Memory B cell (primary cell): Measurements from ENCODE around the gene INPP5J.
"Not testable (repeated sequence)": the region's sequence is repeated elsewhere in the genome, so short reads cannot be mapped to it uniquely, and the experiment has no call there.

Experiments used
- ATAC-seq: fragments of 150-1000 bp; cut with Tn5 transposase; 2 replicates; pipeline ENCODE4 v1.10.0; 2021; ENCODE audit warnings: low read depth, mild to moderate bottlenecking, moderate library complexity
- DNase-seq, 2 donors: peaks; one replicate each; pipeline ENCODE4 v3.0.0; 2022; ENCODE audit warnings: low spot score in 2 of 2
- H3K27ac Mint-ChIP-seq: one replicate; pipeline ENCODE4 v1.8.0; 2022; ENCODE audit warnings: mild to moderate bottlenecking, moderate library complexity, mixed read lengths
- H3K27me3 Mint-ChIP-seq: one replicate; pipeline ENCODE4 v1.8.0; 2022; ENCODE audit warnings: mixed read lengths
- H3K36me3 Mint-ChIP-seq: one replicate; pipeline ENCODE4 v1.8.0; 2022; ENCODE audit warnings: mild to moderate bottlenecking, mixed read lengths
- H3K4me1 Mint-ChIP-seq: one replicate; pipeline ENCODE4 v1.8.0; 2022; ENCODE audit warnings: mixed read lengths
- H3K4me3 Mint-ChIP-seq: one replicate; pipeline ENCODE4 v1.8.0; 2022; ENCODE audit warnings: mild to moderate bottlenecking, moderate library complexity, mixed read lengths
- H3K9me3 Mint-ChIP-seq: one replicate; pipeline ENCODE4 v1.8.0; 2022; ENCODE audit warnings: mixed read lengths

Gene INPP5J

DNA sequence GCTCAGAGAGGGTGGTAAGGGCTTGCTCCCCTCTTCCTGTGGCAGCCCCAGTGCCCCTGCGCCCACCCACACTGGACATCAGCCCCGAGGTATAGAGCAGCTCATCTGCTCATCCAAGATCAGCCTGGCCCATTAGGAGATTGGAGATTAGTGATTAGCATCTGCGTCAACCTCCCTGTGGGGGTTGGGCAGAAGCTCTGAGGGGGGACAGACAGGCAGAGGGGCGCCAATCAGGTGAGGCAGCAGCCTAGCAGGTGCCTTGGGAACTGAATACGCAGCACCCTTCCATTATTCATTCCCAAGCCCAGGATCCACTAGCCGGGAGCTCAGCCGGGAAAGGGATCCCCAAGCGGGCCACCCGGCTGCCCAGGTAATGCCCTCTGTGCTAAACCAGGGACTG lies 30.6 kb upstream of the INPP5J start:
- no peak for ATAC-seq
- no peaks in the 10 kb centered on the region for H3K9me3 Mint-ChIP-seq
- peaks cover 22% of the 10 kb centered on the region for H3K4me1 Mint-ChIP-seq
- DNase-seq = no peak
- H3K36me3 Mint-ChIP-seq = peaks cover 11% of the 10 kb centered on the region
- no peaks in the 10 kb centered on the region for H3K27me3 Mint-ChIP-seq
- H3K4me3 Mint-ChIP-seq = no peak overlapping the region
- H3K27ac Mint-ChIP-seq = no peak overlapping the region

DNA sequence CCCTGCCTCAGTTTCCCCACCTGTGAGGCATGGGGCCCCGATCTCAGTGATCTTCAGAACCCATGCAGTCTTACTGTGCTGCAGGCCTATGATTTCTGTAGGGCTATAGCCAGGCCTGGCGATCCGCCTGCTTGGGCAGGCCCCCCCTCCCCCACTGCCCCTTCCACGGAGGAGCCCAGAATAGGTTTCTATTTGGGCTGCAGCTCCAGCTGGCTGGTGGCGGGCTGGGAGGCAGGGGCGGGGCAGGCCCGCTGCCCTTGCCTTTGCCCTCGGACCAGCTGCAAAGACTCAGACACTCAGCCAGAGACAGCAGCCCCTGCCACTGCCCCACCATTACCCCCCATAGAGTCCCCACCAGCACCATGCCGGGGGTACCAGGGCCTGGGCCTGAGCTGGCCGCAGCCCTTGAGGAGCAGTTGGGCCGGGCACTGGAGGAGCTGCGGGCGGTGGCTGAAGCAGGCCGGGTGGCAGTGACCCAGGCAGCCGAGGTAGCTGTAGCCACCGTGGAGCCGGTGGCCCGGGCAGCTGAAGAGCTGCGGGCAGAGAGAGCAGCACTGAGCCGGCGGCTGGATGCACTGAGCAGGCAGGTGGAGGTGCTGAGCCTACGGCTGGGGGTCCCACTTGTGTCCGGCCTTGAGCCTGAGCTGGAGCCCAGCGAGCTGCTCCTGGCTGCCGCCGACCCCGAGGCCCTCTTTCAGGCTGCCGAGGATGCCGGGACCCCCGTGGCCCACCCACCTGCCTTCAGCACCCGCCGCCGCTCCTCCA lies 29.5 kb upstream of the INPP5J start:
- H3K36me3 Mint-ChIP-seq = peaks cover 11% of the 10 kb centered on the region
- H3K9me3 Mint-ChIP-seq = no peaks in the 10 kb centered on the region
- H3K4me3 Mint-ChIP-seq = no peak overlapping the region
- no peaks in the 10 kb centered on the region for H3K27me3 Mint-ChIP-seq
- no peak for DNase-seq
- H3K4me1 Mint-ChIP-seq = peaks cover 22% of the 10 kb centered on the region
- no peak overlapping the region for H3K27ac Mint-ChIP-seq
- no peak for ATAC-seq

DNA sequence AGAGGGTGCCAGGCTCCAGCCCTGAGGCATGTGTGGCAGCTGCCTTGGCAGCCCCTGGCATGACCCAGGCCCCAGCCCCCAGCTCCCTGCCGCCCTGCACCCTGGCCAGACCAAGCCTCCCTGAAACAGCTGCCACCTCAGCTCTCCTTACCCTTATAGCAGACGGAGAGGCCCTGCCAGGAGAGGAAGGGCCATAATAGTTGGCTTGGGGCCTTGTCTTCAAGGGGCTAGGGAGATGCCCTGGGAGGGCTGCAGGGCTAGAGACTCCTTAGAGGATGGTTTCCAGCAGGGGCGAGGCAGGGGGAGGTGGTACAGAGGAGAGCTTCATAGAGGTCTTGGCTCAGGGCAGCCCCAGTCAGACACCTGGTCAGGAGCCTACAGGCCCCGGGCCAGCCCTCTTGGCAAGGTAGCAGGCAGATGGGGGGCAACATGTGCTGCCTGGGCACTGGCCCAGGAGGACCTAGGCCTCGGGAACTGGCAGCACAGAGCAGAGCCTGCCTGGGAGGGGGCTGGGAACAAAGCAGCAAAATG lies 28.7 kb upstream of the INPP5J start:
- no peak overlapping the region for H3K4me3 Mint-ChIP-seq
- H3K36me3 Mint-ChIP-seq = peaks cover 14% of the 10 kb centered on the region
- H3K9me3 Mint-ChIP-seq = no peaks in the 10 kb centered on the region
- DNase-seq (no peak), ATAC-seq (no peak)
- H3K27me3 Mint-ChIP-seq = no peaks in the 10 kb centered on the region
- H3K27ac Mint-ChIP-seq = no peak overlapping the region
- H3K4me1 Mint-ChIP-seq = peaks cover 15% of the 10 kb centered on the region

DNA sequence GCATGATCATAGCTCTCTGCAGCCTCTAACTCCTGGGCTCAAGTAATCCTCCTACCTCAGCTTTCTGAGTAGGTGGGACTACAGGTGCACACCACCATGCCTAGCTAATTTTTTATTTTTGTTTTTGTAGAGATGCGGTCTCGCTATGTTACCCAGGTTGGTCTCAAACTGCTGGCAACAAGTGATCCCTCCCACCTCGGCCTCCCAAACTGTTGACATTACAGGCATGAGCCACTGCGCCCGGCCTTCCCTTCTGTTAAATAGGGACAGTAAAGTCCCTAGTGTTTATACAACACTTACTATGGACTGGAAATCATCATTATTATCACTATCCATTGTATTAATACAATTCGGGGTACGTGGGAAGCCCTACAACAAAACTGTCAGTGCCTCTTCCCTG lies 28.0 kb upstream of the INPP5J start:
- Mint-ChIP-seq H3K9me3 (no peaks in the 10 kb centered on the region), H3K36me3 (peaks cover 14% of the 10 kb centered on the region), H3K27ac (no peak overlapping the region), H3K4me3 (no peak overlapping the region), H3K27me3 (no peaks in the 10 kb centered on the region), H3K4me1 (peaks cover 9% of the 10 kb centered on the region)
- no peak for ATAC-seq
- no peak for DNase-seq

DNA sequence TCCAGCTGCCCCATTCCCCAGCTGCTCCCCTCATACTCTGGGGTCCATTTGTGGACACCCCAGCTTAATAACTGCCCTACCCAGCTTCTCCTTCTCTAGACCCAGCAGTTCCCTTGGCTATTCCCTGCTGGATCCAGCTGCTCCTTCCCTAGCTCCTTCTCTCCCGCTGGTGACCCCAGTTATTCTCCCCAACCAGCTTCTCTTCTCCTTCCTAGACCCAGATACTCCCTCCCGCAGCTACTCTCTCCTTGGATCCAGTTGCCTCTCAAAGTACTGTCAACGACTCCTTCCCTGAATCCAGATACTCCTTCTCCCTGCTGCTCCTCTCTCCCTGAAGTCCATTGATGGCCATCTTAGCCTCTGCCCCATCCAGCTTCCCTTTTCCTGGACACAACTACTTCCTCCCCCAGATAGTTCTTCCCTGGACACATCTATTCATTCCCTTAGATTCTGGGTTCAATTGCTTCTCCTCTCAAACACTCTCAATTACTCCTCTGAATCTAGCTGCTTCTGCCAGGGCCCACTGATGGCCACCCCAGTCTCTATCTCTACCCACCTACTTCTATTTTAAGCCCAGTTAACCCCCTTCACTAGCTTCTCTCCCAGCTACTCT lies 27.0 kb upstream of the INPP5J start:
- DNase-seq = no peak
- H3K27me3 Mint-ChIP-seq = no peaks in the 10 kb centered on the region
- H3K4me1 Mint-ChIP-seq = peaks cover 2% of the 10 kb centered on the region
- peaks cover 16% of the 10 kb centered on the region for H3K36me3 Mint-ChIP-seq
- H3K27ac Mint-ChIP-seq = no peak overlapping the region
- H3K4me3 Mint-ChIP-seq = no peak overlapping the region
- H3K9me3 Mint-ChIP-seq = no peaks in the 10 kb centered on the region
- ATAC-seq = no peak

DNA sequence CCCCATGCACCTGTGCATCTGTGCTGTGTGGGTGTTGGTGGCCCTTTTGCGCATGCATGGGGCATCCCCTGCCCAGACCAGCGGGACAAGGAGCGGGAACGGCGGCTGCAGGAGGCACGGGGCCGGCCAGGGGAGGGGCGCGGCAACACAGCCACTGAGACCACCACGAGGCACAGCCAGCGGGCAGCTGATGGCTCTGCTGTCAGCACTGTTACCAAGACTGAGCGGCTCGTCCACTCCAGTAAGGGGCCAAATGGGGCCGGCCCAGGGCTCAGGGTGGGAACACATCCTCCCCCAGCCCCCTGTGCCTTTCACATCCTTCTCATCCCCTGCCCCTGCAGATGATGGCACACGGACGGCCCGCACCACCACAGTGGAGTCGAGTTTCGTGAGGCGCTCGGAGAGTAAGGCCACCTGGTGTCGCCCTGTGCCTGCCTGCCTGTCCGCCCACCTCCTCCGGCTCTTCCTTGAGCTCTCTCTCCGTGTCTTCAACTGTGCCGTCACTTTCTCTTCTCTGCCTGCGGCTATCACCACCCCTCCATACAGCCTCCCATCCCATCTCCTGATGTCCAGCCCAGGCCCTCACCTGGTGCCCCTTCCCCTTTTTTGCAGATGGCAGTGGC lies 26.0 kb upstream of the INPP5J start:
- no peaks in the 10 kb centered on the region for H3K9me3 Mint-ChIP-seq
- peaks cover 16% of the 10 kb centered on the region for H3K36me3 Mint-ChIP-seq
- no peak overlapping the region for H3K4me3 Mint-ChIP-seq
- ATAC-seq (no peak), DNase-seq (no peak)
- H3K4me1 Mint-ChIP-seq = no peaks in the 10 kb centered on the region
- H3K27ac Mint-ChIP-seq = no peak overlapping the region
- H3K27me3 Mint-ChIP-seq = no peaks in the 10 kb centered on the region

DNA sequence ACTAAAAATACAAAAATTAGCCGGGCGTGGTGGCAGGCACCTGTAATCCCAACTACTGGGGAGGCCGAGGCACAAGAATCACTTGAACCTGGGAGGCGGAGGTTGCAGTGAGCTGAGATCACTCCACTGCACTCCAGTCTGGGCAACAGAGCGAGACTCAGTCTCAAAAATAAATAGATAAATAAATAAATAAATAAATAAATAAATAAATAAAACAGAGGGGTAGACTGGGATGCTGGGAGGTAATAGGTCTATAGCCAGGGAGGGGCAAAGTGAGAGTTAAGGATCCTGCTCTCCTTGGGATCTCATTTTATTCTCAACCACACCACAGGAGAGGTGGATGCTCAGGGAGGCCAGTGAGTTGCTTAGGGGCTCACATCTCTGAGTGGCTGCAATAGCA lies 25.2 kb upstream of the INPP5J start:
- H3K4me3 Mint-ChIP-seq, H3K27me3 Mint-ChIP-seq, H3K9me3 Mint-ChIP-seq, ATAC-seq, DNase-seq, H3K27ac Mint-ChIP-seq, H3K4me1 Mint-ChIP-seq: not testable (repeated sequence)
- peaks cover 16% of the 10 kb centered on the region for H3K36me3 Mint-ChIP-seq

DNA sequence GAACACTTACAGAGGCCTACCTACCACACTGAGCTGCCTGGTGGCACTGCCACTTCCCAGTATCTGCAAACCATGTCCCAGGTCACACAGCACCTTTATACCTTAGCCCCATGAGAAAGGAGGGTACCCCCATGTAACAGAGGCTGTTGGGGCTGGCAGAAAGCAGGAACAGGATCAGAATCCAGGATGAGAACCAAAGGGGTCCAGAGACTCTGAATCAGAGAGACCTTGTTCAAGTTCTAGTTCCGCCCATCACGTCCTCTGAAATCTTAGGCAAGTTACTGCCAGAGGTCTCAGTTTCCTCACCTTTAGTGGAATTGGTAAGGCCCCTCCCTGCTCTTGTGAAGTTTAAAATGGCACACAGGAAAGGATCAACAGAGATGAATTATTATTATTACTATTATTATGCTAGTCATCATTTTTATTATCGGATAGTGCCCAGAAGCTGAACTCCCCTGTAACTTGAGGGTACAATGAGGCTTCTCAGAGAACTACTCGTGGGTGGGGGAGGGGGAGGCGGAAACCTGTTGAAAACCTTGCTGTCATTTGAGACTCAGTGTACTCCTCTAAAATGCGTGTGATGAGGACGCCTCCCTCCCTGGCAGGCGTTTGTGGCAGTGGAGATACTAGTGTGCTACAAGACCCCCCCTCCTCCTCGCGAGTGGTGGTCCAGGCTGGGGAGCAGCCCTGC lies 24.7 kb upstream of the INPP5J start:
- Mint-ChIP-seq H3K27me3 (no peaks in the 10 kb centered on the region), H3K9me3 (no peaks in the 10 kb centered on the region), H3K36me3 (peaks cover 16% of the 10 kb centered on the region), H3K4me1 (no peaks in the 10 kb centered on the region), H3K4me3 (no peak overlapping the region), H3K27ac (no peak overlapping the region)
- no peak for DNase-seq
- no peak for ATAC-seq

DNA sequence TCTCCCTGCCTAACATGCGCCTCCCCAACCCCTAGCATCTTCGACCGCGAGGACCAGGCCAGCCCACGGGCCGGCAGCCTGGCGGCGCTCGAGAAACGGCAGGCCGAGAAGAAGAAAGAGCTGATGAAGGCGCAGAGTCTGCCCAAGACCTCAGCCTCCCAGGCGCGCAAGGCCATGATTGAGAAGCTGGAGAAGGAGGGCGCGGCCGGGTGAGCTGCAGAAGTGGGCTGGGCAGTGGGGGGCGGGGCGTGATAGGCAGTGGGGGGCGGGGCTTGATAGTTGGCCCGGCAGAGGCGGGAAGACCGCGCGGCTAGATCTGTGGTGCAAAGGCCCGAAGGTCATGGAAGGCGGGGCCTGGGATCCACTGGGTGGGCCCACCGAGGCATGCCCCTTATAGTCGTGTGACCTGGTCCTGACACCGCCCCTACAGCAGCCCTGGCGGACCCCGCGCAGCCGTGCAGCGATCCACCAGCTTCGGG lies 24.1 kb upstream of the INPP5J start:
- Mint-ChIP-seq H3K9me3 (no peaks in the 10 kb centered on the region), H3K4me1 (no peaks in the 10 kb centered on the region), H3K27me3 (no peaks in the 10 kb centered on the region), H3K36me3 (peaks cover 16% of the 10 kb centered on the region), H3K4me3 (no peak overlapping the region), H3K27ac (no peak overlapping the region)
- ATAC-seq = no peak
- DNase-seq = no peak

DNA sequence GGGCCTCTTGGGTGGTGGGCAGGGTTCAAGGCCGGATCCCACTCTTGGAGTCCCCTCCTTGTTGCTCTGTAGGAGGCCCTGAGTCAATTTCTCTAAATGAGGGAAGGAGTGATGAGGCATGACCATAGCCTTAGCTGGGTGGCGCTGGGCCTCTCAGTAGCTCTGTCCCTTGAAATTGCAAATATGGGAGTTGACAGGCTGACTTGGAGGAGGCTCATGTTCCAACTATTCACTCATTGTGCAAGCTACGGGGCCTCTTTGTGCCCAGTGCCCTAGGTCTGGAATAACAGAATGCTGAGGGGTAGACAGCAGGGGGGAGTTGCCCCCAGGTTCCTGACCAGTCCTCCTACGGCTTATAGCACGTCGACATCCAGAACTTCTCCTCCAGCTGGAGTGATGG lies 23.4 kb upstream of the INPP5J start:
- no peak for DNase-seq
- no peaks in the 10 kb centered on the region for H3K27me3 Mint-ChIP-seq
- H3K4me3 Mint-ChIP-seq = no peak overlapping the region
- no peak for ATAC-seq
- H3K9me3 Mint-ChIP-seq = no peaks in the 10 kb centered on the region
- peaks cover 16% of the 10 kb centered on the region for H3K36me3 Mint-ChIP-seq
- H3K27ac Mint-ChIP-seq = no peak overlapping the region
- H3K4me1 Mint-ChIP-seq = no peaks in the 10 kb centered on the region

DNA sequence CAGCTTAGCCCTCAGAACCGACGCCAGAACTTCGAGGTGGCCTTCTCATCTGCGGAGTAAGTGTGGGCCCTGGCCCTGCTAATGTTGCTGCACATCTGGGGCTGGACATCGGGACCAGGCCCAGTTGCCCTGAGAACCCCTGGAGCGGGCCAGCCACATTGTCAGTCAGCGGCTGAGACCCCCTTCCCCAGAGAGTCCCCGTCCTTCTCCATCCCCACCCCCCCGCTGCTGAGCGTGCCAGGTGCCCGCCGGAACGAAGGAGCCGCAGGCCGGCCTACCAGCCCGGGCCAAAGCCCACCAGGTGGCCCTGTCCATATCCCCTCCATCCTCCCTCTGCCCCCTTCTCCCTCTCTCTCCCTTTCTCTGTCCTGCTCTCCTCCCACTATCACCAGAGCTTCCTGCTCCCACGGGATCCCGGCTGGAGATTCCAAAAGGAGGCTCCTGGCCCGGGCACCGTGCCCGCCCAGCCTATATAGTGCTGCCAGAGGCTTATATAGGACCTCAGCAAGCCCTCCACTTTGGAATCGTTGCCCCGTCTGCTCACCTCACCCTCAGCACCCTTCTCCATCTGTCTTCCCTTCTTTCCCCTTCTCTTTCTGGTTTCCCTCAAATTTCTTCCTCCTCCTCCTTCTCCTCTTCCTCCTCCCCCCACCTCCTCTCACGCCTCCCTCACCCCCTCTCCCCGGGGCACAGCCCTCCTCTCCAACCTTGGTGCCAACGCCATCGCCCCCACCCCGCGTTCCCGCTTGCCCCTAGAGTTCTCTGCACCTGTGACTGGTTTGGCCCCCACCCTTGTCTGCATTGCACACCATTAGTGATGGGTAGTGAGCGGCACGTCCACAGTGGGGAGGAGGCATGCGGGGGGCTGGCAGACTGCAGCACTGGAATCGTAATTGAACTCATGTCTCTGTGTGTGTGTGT lies 22.7 kb upstream of the INPP5J start:
- Mint-ChIP-seq H3K4me1 (no peaks in the 10 kb centered on the region), H3K9me3 (no peaks in the 10 kb centered on the region), H3K27me3 (no peaks in the 10 kb centered on the region), H3K4me3 (no peak overlapping the region), H3K36me3 (peaks cover 16% of the 10 kb centered on the region), H3K27ac (no peak overlapping the region)
- DNase-seq (no peak), ATAC-seq (no peak)

DNA sequence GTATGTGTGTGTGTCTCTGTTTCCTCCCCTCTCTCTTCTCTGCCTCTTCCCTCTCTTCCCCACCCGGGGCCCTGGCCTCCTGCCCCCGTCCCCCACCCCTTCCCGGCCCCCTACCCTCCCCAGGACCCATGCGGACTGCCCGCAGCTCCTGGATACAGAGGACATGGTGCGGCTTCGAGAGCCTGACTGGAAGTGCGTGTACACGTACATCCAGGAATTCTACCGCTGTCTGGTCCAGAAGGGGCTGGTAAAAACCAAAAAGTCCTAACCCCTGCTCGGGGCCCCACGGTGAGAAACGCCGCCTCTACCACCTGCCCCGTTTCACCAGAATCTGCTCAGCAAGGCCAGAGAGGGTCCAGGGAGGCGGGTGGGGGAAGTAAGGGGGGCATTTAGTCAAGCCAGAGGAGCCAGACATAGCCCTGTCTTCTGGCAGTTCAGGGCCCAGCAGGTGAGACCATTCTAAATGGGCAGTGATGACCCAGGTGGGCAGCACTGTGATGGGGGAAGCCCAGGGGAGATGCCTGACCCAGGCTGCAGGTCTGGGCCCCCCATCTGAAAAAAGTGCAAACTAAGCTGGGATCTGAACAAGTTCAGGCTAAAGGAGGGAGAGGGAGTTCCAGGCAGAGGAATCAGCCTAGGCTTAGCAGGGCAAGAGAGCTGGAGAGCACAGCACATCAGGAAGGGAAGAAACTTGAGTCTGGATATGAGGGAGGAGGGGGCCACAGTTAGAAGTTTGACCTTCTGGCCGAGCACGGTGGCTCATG lies 21.8 kb upstream of the INPP5J start:
- Mint-ChIP-seq H3K27ac (no peak overlapping the region), H3K4me3 (no peak overlapping the region), H3K4me1 (peaks cover 4% of the 10 kb centered on the region), H3K9me3 (no peaks in the 10 kb centered on the region), H3K27me3 (no peaks in the 10 kb centered on the region), H3K36me3 (peaks cover 14% of the 10 kb centered on the region)
- no peak for DNase-seq
- ATAC-seq = no peak
